ENCODE measurements around the gene SERPINB5. TPM values are rescaled to one million over a fixed set of nuclear protein-coding genes. Genes with fewer than 3 reads are reported as not detected.
A peak's percentile ranks its signal among the peaks of the same experiment; 100 is the strongest.

SERPINB5 gene, protein sequence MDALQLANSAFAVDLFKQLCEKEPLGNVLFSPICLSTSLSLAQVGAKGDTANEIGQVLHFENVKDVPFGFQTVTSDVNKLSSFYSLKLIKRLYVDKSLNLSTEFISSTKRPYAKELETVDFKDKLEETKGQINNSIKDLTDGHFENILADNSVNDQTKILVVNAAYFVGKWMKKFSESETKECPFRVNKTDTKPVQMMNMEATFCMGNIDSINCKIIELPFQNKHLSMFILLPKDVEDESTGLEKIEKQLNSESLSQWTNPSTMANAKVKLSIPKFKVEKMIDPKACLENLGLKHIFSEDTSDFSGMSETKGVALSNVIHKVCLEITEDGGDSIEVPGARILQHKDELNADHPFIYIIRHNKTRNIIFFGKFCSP
- total RNA-seq = not detected

DNA sequence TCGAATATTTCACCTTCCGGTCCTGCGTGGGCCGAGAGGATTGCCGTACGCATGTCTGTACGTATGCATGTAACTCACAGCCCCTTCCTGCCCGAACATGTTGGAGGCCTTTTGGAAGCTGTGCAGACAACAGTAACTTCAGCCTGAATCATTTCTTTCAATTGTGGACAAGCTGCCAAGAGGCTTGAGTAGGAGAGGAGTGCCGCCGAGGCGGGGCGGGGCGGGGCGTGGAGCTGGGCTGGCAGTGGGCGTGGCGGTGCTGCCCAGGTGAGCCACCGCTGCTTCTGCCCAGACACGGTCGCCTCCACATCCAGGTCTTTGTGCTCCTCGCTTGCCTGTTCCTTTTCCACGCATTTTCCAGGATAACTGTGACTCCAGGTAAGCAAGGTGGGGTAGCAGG, at the start of gene SERPINB5:
Gene SERPINB5, plus strand, starts transcription at position 291 of the 400 bp plus-strand sequence. CDS start 7,471 bp downstream, outside the sequence.
- peaks cover 9% of the 10 kb centered on the region for H3K27me3 Mint-ChIP-seq (ENCODE audit: low read depth)
- H3K36me3 Mint-ChIP-seq (ENCODE audit: insufficient read depth) = no peaks in the 10 kb centered on the region
- no peaks in the 10 kb centered on the region for H3K4me1 Mint-ChIP-seq (ENCODE audit: low read depth)
- no peak for ATAC-seq
- no peak within 1 kb of the TSS for H3K4me3 Mint-ChIP-seq
- no peak for DNase-seq
- H3K9me3 Mint-ChIP-seq = no peaks in the 10 kb centered on the region

DNA sequence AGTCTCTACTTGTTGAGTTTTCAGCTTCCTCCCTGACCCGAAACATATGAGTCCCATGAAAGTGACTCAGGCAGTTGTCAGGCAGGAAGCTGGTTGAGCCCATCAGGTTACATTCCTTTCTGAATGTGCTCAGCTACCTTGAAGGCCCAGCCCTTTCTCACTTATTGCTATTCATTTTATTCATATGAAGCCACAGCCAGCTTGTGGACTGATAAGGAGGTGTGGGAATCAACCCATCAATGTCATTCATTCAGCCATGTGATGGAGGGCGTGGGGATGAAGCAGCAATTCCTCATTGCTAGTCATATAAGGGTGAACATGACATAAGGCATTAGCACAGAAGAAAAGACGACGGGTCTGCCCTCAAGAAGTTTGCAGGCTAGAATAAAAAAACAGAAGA, 49.2 kb upstream of the SERPINB5 start:
- no peak for DNase-seq
- Mint-ChIP-seq H3K36me3 (ENCODE audit: insufficient read depth) (no peaks in the 10 kb centered on the region), H3K4me1 (ENCODE audit: low read depth) (peaks cover 11% of the 10 kb centered on the region), H3K4me3 (no peak overlapping the region), H3K27me3 (ENCODE audit: low read depth) (peaks cover 20% of the 10 kb centered on the region), H3K9me3 (no peaks in the 10 kb centered on the region)
- peak in 1 of 2 donors; percentile 9 for ATAC-seq

DNA sequence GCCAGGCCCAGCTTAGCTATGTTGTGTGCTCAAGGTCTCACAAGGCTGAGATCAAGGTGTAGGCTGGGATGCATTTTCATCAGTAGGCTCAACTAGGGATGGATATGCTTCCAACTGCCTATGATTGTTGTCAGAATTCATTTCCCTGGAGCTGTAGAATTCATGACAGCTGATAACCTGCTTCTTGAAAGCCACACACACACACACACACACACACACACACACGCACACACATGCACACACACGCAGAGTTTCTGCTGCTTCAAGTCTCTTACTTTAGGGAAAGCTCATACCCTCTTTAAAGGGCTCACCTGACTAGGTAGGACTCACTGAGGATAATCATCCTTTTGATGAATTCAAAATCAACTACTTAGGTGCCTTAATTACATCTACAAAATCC, 46.2 kb upstream of the SERPINB5 start:
- Mint-ChIP-seq H3K4me1 (ENCODE audit: low read depth) (no peaks in the 10 kb centered on the region), H3K27me3 (ENCODE audit: low read depth) (peaks cover 30% of the 10 kb centered on the region), H3K4me3 (no peak overlapping the region), H3K9me3 (no peaks in the 10 kb centered on the region), H3K36me3 (ENCODE audit: insufficient read depth) (no peaks in the 10 kb centered on the region)
- DNase-seq (no peak), ATAC-seq (no peak)

DNA sequence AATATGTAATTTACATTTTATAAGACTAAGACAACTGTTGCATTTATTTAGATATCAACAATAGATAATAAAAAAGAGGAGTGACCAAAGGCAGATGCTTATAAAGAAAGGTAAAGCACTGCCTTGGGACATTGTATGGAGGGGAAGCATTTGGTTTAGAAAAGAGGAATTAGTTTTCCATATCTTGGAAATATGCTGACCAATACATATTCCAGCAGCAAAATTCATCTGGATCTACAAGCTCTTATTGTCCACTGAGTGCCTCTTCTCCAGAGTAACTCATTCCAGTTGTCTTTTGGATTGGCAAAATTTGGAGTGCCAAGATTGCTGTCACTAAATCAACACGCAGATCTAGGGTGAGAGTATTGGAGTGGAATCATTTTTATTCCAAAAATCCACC, 45.6 kb upstream of the SERPINB5 start:
- Mint-ChIP-seq H3K36me3 (ENCODE audit: insufficient read depth) (no peaks in the 10 kb centered on the region), H3K4me1 (ENCODE audit: low read depth) (no peaks in the 10 kb centered on the region), H3K9me3 (no peaks in the 10 kb centered on the region), H3K4me3 (no peak overlapping the region), H3K27me3 (ENCODE audit: low read depth) (peaks cover 29% of the 10 kb centered on the region)
- no peak for DNase-seq
- no peak for ATAC-seq

DNA sequence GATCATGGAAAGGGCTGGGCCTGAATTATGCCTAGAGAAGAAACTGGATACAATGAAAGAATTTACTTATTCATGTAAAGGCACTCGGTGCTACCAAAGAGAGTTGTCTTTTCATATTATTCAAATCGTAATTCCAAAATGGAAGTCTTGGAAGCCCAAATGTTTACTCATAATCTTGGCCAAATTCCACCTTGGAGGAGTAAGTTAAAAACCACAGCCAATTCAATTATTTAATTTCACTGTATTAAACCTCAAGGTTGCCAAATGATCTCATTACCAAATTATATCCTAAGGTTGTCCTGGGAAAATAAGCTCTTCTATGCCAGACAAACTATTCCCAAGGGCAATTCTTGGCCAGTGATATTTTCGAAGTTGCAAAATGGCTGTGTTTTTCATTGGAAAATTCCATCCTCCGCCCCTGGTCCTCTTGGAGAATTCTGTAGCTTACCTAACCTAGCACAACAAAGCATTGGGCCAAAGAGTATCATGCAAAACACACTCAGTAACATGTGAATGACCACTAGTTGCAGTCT, 43.4 kb upstream of the SERPINB5 start:
- no peaks in the 10 kb centered on the region for H3K36me3 Mint-ChIP-seq (ENCODE audit: insufficient read depth)
- no peaks in the 10 kb centered on the region for H3K4me1 Mint-ChIP-seq (ENCODE audit: low read depth)
- no peak for ATAC-seq
- H3K9me3 Mint-ChIP-seq = no peaks in the 10 kb centered on the region
- no peak for DNase-seq
- H3K4me3 Mint-ChIP-seq = no peak overlapping the region
- peaks cover 35% of the 10 kb centered on the region for H3K27me3 Mint-ChIP-seq (ENCODE audit: low read depth)

DNA sequence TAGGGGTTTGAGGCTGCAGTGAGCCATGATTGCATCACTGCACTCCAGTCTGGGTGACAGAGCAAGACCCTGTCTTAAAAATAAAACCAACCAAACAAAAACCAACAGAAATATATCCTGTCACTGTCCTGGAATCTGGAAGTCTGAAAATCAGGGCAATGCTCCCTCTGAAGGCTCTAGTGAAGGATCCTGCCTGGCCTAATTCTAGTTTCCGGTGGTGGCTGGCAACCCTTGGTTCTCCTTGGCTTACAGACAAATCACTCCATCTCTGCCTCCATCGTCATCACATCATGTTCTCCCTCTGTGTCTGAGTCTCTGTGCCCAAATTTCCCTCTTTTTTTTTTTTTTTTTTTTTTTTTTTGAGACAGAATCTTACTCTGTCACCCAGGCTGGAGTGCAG, 38.6 kb upstream of the SERPINB5 start:
- Mint-ChIP-seq H3K4me1 (ENCODE audit: low read depth) (peaks cover 2% of the 10 kb centered on the region), H3K9me3 (no peaks in the 10 kb centered on the region), H3K36me3 (ENCODE audit: insufficient read depth) (no peaks in the 10 kb centered on the region), H3K4me3 (no peak overlapping the region), H3K27me3 (ENCODE audit: low read depth) (peaks cover 15% of the 10 kb centered on the region)
- no peak for DNase-seq
- no peak for ATAC-seq

DNA sequence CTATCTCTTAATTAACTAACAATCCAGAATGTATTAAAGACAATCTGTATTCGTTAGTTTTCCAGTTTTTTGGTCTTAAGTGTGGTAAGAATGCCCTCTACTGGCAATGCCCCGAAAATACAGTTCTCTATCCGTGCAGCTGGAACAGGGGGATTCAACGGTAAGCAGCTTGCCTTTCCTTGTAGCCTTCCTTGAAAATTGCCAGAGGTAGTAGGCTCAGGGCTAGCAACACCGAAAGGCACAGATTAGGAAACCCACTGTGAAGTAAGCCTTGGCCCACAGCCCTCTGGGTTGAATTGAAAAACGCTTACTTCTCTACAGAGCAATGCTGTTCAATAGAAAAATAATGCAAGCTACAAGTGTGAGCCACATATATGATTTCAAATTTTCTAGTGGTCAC, 37.4 kb upstream of the SERPINB5 start:
- DNase-seq = peak; percentile 31
- peak; percentile 51 to 63 for ATAC-seq
- Mint-ChIP-seq H3K4me1 (ENCODE audit: low read depth) (peaks cover 2% of the 10 kb centered on the region), H3K36me3 (ENCODE audit: insufficient read depth) (no peaks in the 10 kb centered on the region), H3K27me3 (ENCODE audit: low read depth) (peaks cover 12% of the 10 kb centered on the region), H3K4me3 (no peak overlapping the region), H3K9me3 (no peaks in the 10 kb centered on the region)

DNA sequence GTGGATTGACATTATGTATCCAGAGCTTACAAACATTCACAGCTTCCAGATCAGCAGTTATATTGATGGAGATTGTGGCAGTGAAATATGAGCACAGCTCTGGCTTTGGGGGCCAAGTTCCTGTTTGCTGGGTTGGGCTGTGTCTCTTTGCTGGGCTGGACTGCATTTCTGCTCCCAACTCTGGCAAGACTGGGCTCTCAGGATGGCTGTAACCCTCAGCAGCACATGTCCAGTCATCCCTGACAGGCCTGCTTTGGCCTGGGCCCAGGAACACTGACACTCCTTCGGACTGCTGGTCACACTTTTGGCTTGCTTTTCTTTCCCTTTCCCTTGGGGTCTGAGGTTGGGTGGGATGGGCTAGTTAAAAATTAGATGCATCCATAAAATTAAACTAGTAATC, 36.5 kb upstream of the SERPINB5 start:
- ATAC-seq = no peak
- peaks cover 2% of the 10 kb centered on the region for H3K4me1 Mint-ChIP-seq (ENCODE audit: low read depth)
- no peak overlapping the region for H3K4me3 Mint-ChIP-seq
- no peaks in the 10 kb centered on the region for H3K36me3 Mint-ChIP-seq (ENCODE audit: insufficient read depth)
- DNase-seq = no peak
- peaks cover 8% of the 10 kb centered on the region for H3K27me3 Mint-ChIP-seq (ENCODE audit: low read depth)
- H3K9me3 Mint-ChIP-seq = no peaks in the 10 kb centered on the region

DNA sequence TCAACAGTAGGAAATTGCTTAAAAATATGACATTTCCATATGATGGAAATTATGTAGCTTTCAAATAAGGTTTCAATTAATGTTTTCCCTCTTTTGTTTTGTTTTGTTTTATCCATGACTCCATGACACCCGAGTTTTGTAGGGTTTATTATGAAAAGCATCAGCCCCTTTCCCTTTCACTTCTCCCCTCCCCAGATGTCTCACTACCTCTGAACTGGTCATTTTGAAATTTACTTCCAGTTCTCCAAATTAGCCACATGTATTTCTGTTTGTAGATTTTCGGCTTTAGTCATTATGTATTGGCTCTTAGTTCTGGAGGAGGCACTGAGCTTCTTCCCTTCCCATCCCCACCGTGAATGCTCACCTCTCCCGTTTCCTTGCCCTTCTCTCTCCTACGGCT, 35.9 kb upstream of the SERPINB5 start:
- H3K4me1 Mint-ChIP-seq (ENCODE audit: low read depth) = peaks cover 2% of the 10 kb centered on the region
- H3K27me3 Mint-ChIP-seq (ENCODE audit: low read depth) = peaks cover 8% of the 10 kb centered on the region
- no peak overlapping the region for H3K4me3 Mint-ChIP-seq

DNA sequence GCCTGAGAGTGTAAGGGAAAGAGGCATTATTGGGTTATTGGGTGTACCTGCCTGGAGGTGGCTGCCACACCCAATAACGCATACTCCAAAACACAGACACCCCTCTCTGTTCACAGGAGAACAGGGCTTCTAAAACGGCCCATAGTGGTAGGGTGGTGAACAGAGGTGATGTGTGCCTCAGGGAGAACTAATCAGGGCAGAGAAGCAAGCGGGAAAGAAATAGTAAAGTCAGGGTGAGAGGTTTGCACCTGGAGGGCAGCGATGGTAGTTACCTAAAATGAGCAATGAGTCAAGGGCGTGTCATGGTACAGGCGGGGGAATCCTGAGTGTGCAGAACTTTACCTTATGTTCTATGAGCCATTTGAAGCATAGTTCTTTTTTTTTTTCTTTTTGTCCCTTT, 32.9 kb upstream of the SERPINB5 start:
- Mint-ChIP-seq H3K9me3 (no peaks in the 10 kb centered on the region), H3K27me3 (ENCODE audit: low read depth) (no peaks in the 10 kb centered on the region), H3K4me3 (no peak overlapping the region), H3K36me3 (ENCODE audit: insufficient read depth) (no peaks in the 10 kb centered on the region), H3K4me1 (ENCODE audit: low read depth) (peaks cover 2% of the 10 kb centered on the region)
- no peak for ATAC-seq
- DNase-seq = no peak

More for the DNA sequence above, 35.9 kb upstream of the SERPINB5 start:
- H3K36me3 Mint-ChIP-seq (ENCODE audit: insufficient read depth) = no peaks in the 10 kb centered on the region
- ATAC-seq (no peak), DNase-seq (no peak)
- no peaks in the 10 kb centered on the region for H3K9me3 Mint-ChIP-seq

DNA sequence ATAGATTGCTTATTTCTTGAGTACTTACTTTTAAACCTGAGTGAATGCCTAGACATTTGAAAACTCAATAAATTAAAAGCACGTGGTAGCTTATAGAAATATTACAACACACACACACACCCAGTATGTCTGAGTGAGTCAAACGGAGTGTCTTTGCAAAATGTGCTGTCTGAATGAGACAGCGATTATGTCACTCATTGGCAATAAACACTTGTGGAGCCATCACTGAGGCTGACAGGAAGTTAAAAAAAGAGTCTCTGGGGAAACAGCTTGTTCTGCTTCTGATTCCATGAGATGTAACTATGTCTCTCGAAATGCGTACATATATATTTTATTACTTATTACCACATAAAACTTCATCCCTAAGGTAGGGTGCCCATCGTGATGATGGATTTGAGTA, 32.2 kb upstream of the SERPINB5 start:
- Mint-ChIP-seq H3K4me1 (ENCODE audit: low read depth) (no peaks in the 10 kb centered on the region), H3K4me3 (no peak overlapping the region), H3K9me3 (no peaks in the 10 kb centered on the region), H3K36me3 (ENCODE audit: insufficient read depth) (no peaks in the 10 kb centered on the region), H3K27me3 (ENCODE audit: low read depth) (no peaks in the 10 kb centered on the region)
- ATAC-seq = peak in 1 of 2 donors; percentile 28
- DNase-seq = no peak

DNA sequence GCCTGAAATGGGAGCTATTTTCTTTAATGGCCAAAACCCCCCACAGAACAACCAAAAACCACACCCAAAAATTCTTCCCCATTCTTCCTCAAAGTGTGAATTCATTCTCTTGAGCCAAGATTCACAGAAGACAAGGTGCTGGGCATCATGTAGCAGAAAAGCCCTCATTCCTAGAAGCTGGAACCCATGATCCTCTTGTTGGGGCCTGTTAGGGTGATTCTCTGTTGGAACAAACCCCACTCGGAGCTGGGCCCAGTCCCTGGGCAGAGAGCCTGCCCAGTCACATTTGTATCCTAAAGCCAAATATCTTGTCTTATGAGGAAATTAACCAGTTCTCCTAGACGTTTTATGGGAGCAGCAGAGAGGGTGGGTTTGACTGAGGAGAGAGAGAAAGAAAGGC, 31.7 kb upstream of the SERPINB5 start:
- no peaks in the 10 kb centered on the region for H3K27me3 Mint-ChIP-seq (ENCODE audit: low read depth)
- no peaks in the 10 kb centered on the region for H3K4me1 Mint-ChIP-seq (ENCODE audit: low read depth)
- ATAC-seq = no peak
- no peaks in the 10 kb centered on the region for H3K9me3 Mint-ChIP-seq
- no peaks in the 10 kb centered on the region for H3K36me3 Mint-ChIP-seq (ENCODE audit: insufficient read depth)
- no peak for DNase-seq
- no peak overlapping the region for H3K4me3 Mint-ChIP-seq

DNA sequence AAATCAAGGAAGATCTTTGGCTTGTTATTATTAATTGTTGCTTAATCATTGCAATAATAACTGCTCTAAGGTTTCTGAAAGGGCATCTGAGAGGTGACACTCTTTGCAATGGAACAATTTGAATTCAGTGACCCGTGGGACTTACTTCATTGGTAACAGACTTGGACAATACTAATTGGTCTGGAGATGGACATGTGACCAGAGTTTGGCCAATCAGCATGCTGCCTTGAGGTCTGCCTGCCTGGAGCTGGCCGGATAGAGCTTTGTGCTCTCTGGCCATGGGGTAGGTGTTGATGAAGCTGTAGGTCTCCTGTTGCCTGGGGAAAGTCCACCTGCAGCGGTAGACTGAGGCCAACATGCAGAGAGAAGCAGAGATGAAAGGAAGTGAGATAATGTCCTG, 30.5 kb upstream of the SERPINB5 start:
- H3K36me3 Mint-ChIP-seq (ENCODE audit: insufficient read depth) = no peaks in the 10 kb centered on the region
- no peaks in the 10 kb centered on the region for H3K9me3 Mint-ChIP-seq
- no peaks in the 10 kb centered on the region for H3K4me1 Mint-ChIP-seq (ENCODE audit: low read depth)
- H3K4me3 Mint-ChIP-seq = no peak overlapping the region
- DNase-seq (no peak), ATAC-seq (no peak)
- no peaks in the 10 kb centered on the region for H3K27me3 Mint-ChIP-seq (ENCODE audit: low read depth)

DNA sequence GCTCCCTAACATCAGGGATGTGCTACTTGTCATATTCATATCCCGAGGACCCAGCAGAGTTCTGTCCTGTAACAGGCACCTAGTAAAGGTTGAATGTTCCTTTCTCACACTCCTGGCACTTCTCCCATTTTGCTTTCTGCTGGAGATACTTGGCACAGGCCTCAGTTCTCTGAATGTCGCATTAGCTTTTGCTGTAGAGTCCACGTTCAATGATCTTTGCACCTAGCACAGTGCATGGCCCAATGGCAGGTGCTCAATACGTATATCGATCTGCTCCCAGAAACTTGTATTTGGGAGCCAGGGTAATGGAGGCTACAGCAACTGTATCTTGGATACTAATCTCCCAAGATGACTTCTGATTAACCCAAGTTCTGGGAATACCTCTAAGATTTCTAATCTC, 29.7 kb upstream of the SERPINB5 start:
- DNase-seq = no peak
- ATAC-seq = no peak
- Mint-ChIP-seq H3K36me3 (ENCODE audit: insufficient read depth) (no peaks in the 10 kb centered on the region), H3K4me3 (no peak overlapping the region), H3K9me3 (no peaks in the 10 kb centered on the region), H3K4me1 (ENCODE audit: low read depth) (no peaks in the 10 kb centered on the region), H3K27me3 (ENCODE audit: low read depth) (no peaks in the 10 kb centered on the region)

DNA sequence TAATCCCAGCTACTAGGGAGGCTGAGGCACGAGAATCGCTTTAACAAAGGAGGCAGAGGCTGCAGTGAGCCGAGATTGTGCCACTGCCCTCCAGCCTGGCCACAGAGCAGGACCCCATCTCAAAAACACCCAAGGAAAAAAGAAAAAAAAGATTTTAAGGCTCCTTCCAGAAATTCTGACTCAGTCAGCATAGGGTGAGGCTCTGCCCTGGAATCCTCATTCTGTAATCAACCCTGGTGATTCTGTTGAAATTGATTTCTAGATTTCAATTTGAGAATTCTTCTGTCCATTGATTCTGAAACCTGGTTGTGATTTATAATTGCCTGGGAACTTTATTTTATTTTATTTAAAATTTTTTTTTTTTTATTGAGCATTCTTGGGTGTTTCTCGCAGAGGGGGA, 27.3 kb upstream of the SERPINB5 start:
- ATAC-seq (no peak), DNase-seq (no peak)
- no peaks in the 10 kb centered on the region for H3K4me1 Mint-ChIP-seq (ENCODE audit: low read depth)
- no peaks in the 10 kb centered on the region for H3K36me3 Mint-ChIP-seq (ENCODE audit: insufficient read depth)
- no peaks in the 10 kb centered on the region for H3K27me3 Mint-ChIP-seq (ENCODE audit: low read depth)
- no peak overlapping the region for H3K4me3 Mint-ChIP-seq
- no peaks in the 10 kb centered on the region for H3K9me3 Mint-ChIP-seq
